Stimulated activated CD4-positive, alpha-beta T cell treated with anti-CD3 and anti-CD28 coated beads, Interleukin-4, amount 100 ng/mL, for 24 hours (primary cell): ENCODE measurements around the gene PIWIL4.
"Not testable (repeated sequence)": the region's sequence is repeated elsewhere in the genome, so short reads cannot be mapped to it uniquely, and the experiment has no call there.

Experiments used
- DNase-seq: peaks from one replicate; pipeline ENCODE4 v3.0.0-alpha.2; 2020

Gene PIWIL4

DNA sequence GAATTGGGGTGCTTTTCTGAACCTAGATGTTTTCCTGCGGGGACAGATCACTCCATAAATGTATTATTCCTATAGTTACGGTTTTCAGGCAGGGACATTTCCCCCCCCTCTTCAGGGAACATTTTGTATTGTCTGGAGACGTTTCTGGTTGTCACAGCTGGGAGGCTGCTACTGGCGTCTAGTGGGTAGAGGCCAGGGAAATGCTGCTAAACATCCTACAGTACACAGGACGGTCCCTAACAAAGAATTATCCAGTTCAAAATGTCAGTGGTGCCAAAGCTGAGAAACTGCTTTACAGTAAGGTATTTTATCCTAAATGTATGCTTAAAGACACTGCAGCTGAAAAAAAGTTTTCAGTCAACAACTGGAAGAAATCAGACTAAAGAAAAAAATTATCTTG, 19.4 kb downstream of the PIWIL4 start:
- DNase-seq = no peak

DNA sequence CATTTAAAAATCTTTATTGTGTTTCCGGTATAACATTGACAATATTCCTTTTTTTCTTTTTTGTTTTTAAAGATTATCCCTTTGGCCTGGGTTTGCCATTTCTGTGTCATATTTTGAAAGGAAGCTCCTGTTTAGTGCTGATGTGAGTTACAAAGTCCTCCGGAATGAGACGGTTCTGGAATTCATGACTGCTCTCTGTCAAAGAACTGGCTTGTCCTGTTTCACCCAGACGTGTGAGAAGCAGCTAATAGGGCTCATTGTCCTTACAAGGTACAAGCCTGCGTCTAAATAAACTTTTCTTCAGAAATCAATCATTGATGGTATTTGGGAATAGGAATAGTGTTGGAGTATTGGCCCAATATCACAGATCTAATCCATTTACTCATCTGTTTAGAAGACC, 19.8 kb downstream of the PIWIL4 start:
- no peak for DNase-seq

DNA sequence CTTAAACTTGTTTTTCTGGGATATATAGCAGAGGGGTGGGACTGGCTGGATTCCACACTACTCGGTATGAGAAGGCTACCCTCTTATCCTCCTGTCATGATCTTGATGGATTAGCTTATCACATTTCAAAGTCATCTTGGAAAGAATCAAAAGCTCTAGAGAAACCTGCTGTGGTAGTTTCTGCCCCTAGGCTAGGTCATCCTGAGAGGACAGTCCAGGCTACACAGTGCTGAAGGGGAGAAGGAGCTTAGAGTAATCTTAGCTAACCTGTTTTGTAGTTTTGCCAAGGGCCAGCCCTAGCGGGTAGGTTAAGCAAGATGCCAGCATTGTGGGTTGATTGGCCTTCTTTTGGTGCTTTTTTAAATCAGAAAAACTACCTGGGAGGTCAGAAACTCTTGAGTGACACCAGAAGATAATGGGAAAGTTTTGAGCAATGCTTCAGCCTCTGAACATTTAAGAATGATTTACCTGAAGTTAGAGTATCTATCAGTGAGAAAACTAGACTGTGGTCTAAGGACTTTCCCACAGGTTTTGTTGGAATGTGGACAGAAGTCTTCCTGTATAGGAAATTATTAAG, 21.3 kb downstream of the PIWIL4 start:
- no peak for DNase-seq

DNA sequence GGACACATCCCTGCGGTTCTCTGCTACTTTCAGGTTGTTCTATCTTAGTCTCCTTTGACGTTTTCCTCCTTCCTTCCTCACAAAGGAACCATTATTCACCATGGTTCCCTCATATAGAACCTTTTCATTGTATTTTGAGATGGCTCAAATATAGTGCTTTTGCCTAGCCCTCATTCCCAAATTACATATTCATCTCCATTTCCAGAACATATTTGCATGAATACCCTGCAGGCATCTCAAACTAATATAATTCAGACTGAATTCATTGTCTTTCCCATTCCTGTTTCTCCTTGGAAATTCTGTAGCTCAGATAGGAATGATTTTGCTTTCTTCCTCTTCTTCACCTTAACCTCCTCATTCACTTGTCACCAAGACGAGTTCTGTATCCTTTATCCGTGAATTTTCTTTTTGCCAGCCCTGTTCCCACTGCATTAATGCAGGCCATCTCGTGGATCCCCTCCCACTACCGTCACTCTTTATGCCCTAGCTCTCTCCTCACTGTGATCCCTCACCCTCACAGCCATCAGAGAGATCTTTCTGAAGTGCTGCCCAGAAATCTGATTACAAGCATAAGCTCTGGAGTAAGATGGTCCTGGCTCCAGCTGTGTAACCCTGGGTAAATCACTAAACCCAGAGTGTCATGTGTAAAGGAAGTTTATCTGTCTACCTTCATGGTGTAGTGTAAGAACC, 23.3 kb downstream of the PIWIL4 start:
- no peak for DNase-seq

DNA sequence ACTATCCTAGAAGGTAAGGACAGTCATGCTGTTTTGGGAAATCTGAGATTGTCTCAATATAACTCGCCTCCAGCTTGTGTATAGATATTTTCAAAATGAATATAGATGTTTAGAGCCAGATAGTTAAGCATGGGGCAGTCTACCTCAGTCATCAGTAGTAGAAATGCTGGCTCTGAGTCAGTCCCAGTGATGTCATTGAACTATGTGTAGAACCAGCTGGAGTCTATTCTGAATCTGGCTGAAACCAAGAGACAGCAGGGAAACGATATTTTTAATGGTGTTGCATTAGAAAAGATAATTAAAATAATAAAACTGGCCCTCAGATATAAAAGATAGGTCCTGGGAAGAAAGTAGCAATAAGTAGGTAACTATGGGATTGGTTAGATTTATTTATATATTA, 25.9 kb downstream of the PIWIL4 start:
- DNase-seq = no peak

DNA sequence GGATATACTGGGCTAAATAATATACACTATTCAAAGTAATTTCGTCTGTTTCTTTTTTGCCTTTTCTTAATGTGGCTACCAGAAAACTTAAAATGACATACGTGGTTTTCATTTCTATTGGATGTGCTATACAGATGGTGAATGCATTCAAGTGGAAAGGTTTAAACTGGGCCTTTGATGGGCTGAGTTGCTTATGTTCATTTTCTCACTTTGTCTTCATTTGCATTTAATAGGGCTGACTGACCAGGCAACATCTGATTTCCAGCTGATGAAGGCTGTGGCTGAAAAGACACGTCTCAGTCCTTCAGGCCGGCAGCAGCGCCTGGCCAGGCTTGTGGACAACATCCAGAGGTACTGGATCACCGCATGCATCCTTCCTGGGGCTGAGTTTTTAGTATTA, 27.9 kb downstream of the PIWIL4 start:
- DNase-seq = no peak

DNA sequence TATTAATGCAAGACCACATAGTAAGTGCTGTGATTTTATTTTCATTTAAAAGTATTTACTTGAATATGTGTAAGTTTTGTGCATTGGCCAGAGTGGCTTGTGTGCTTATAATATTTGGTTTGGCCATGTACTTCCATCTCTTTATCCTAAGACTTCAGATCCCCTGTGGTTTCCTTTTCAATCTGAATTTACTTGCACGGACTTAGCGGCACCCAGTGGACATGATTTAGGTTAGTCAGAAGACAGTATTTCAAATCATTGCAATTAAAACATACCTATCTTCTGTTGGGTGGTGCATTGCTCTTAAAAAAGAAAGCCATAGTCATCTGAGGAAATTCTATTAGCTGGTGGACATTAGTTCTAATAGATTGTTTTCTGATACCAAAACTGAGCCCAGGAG, 30.7 kb downstream of the PIWIL4 start:
- DNase-seq = no peak

DNA sequence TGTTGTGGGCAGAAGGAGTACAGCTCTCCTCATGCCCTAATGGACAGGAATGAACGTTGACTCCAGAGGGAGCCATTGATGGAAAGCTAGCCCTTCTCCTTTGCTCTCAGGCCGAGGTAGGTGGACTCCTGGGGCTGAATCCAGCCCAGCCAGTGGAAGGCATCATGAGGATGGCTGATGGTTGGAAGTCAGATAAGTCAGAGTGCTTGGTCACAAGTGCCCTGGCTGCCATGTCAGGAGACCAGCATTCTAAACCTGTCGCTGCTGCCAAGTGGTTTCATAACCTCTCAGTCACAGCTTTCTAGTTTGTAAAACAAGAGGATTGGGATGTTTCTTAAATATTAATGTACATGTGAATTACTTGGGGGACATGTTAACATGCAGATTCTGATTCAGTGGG, 32.3 kb downstream of the PIWIL4 start:
- DNase-seq = no peak

DNA sequence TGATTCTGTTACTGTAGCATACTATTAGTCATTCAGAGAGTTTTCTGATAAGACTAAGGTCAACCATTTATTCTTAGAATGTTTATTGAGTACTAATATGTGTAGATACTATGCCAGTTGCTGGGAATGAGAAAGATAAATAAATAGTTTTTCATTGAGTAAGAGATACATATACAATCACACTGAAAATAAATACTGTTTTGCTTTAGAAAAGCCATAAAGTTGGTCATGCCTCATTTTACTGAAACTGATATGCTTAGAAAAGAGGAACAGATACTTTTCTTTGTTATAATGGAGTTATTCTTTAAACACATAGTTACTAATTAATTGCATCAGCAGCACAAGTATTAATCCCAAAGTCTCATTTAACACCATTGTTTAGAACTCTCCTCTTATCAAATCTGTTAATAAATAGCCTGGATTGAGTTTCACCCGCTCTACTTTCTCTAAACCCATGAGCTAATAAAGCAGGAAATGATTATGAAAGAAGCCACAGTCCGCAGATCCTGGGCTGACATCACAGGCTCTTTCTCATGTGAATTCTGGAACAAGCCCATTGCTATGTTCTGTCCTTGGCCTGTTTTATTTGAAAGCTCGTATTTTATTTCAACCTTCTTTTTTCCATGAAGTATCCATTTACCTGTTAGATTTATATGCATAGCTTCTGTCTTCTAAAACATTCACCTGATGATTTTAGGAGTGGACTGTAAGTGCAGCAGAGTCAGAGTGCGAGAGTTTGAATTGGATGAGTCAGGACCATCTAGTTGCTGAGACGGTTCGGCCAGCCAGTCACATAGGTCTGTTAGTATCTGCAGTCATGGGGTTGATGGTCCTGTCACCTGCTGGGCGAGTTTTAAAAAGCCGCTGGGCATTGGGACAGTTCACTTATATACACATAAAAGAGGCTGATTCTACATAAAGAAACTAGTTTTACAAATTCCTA, 35.5 kb downstream of the PIWIL4 start:
- peak; percentile 12 for DNase-seq

DNA sequence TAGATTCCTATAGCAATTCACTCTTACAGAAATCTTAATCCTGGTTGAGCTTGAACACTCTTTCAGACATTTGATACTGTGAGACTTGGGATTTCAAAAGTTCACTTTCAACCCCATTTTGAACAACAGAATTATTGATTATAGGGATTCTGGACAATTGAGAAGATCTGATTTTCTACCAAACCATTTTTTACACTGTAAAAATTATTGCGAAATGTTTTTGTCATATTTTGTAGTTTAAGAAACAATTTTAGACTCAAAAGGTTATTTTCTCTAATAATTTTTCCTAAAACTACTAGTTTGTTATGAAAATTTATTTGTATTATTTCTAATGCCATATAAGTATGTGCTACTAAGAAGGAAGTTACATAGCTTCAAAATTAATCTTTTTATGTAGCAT, 36.4 kb downstream of the PIWIL4 start:
- no peak for DNase-seq

DNA sequence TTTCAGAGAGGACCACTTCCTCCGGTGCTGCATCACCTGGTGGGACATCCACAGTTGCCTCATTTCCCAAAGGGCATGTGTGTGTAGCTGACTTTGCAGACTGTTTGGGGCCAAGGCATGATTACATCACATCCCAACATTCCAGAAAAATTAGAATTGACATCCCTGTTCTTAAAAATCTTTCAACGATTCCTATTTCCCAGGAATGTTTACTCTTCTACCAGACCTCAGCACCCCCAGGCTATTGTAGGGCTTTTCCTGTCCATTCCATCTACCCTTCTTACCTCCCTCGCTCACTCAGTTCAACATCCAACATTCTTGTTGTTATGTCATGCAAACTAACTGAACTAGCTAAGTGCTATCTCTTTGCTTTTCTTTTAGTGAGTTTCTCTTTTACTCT, 37.3 kb downstream of the PIWIL4 start:
- DNase-seq = no peak

DNA sequence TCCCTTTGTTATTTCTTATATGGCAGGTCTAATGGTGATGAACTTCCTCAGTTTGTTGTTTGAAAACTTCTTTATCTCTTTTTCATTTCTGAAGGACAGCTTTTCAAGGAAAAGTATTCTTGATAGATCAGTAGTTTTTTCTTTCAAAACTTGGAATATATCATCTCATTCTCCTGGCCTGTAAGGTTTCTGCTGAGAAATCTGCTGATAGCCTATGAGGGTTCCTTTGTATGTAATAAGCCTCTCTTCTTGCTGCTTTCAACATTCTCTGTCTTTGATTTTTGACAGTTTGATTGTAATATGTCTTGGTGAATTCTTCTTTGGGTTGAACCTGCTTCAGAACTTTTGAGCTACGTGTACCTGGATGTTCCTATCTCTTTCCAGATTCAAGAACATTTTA, 46.0 kb downstream of the PIWIL4 start:
- DNase-seq = no peak

DNA sequence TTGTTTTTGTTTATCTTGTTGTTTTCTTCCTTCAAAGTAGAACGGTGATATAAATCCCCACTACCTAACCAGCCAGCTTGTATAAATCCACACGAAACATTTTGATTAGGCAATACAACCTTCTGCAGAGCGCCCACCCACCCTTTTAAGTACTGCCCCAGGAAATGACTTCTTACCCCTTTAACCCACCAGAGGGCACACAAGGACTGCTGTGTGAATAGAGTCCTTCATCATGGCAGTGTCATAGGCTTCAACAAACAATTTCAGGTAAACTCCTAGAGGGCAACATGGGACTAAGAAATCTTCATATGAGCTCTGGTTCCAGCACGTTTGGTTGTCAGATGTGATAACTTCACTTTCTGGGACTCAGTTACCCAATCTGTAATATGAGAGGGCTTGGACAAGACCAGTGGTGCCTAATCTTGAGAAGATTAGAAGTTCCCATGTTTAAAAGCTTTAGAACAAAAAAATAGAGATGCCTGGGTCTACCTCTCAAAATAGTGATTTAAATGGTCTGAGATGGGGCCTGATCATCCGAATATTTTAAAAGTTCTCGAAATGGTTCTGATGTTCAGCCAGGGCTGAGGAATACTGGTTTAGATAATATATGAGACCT, 56.1 kb downstream of the PIWIL4 start:
- DNase-seq = peak; percentile 33

DNA sequence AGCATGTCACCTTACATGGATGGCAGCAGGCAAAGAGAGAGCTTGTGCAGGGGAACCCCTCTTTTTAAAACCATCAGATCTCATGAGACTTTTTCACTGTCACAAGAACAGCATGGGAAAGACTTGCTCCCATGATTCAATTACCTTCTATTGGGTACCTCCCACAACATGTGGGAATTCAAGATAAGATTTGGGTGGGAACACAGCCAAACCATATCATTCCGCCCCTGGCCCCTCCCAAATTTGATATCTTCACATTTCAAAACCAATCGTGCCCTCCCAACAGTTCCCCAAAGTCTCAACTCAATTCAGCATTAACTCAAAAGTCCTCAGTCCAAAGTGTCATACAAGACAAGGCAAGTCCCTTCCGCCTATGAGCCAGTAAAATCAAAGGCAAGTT, 58.3 kb downstream of the PIWIL4 start:
- DNase-seq = not testable (repeated sequence)

DNA sequence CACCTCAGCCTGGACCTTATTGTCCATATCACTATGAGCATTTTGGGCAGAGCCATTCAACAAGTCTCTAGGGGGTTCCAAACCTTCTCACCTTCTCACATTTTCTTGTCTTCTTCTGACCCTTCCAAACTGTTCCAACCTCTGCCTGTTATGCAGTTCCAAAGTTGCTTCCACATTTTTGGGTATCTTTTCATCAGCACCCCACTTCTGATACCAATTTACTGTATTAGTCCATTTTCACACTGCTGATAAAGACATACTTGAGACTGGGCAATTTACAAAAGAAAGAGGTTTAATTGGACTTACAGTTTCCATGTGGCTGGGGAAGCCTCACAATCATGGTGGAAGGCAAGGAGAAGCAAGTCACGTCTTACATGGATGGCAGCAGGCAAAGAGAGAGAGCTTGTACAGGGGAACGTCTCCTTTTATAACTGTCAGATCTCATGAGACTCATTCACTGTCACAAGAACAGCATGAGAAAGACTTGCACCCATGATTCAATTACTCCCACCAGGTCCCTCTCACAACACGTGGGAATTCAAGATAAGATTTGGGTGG, 59.9 kb downstream of the PIWIL4 start:
- not testable (repeated sequence) for DNase-seq

DNA sequence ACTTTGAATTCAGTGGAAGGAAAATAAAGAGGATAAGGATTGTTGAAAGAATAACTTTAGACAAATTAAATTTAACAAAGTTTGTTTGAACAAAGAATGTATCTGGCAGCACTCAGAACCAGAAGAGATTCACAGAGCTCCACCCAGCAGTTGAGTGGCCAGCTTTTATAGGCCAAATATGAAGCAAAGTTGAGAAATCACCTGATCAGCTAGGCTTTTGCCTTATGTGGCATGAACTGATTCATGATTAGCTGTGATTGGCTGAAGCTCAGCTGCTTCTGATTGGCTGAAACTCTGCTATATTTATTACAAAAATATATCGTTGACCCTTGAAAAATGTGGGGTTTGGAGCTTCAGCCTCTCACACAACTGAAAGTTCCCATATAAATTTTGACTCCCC, 62.6 kb downstream of the PIWIL4 start:
- no peak for DNase-seq

DNA sequence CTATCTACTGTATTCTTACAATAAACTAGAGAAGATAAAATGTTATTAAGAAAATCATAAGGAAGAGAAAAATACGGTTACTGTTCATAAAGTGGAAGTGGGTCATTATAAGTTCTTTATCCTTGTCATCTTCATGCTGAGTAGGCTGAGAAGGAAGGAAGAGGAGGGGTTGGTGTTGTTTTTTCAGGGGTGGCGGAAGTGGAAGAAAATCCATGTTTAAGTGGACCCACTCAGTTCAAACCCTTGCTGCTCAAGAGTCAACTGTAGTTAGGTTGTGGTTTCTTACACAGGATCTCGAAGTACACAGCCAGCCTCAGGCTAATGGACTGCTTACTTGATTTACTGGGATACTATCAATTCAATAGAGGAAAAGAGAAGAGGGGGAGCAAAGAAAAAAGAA, 63.1 kb downstream of the PIWIL4 start:
- no peak for DNase-seq

DNA sequence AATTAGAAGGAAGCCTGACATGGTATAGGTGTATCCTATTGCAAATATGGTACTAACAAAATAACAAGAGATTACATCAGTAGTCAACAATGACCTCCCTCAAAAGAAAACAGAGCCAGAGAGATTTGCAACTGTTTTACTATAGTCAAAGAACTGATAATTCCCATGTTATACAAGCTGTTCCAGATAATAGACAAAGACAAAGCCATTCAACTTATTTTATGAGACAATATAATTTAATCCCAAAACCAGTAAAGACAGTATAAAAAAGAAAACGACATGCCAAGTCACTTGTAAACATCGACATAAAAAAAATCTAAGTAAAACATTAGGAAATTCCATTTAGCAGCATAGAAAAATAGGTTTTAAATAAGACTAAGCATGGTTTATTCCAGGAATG, 65.2 kb downstream of the PIWIL4 start:
- no peak for DNase-seq

DNA sequence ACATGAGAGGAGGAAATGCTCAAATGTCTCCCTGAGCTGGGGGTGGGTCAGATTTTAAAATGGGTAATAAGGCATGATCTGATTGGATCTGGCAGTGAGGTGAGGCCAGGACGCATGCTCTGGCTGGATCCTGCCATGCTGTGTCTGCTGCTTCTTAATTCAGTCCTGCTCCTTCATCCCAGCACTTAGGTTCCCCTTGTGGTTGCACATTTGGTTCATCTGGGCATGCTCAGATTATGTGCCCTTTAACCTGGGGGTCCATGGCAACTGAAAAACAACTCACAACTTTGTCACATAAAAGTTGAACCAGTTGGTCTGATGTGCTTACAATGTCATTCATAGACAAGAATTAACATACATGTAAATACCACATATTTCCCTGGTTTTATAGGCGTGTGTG, 67.9 kb downstream of the PIWIL4 start:
- no peak for DNase-seq

DNA sequence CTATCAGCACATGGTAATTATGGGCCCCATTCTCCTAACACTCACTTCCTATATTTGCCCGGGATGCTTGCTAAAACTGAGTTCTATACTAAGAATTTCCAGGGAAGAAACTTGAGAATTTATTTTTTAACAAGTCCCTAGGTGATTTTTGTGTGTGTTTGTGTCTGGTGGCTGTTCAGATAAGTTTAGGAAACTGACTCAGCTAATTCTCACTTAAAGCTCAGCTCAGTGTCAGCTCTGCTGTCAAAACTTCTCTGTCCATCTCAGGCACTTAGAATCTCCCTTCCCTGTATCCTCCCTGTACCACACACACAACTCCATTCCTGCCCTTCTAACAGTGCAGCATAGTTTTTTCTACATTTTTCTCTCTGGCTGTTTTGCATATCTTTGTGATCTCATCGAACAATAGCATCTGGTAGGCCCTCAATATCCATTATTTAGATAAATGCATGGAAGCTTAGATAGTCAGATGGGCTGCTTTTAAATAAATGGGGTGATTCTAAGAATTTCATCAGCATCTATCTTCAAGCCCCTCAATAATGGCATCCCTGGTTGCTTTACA, 69.3 kb downstream of the PIWIL4 start:
- DNase-seq = no peak

DNA sequence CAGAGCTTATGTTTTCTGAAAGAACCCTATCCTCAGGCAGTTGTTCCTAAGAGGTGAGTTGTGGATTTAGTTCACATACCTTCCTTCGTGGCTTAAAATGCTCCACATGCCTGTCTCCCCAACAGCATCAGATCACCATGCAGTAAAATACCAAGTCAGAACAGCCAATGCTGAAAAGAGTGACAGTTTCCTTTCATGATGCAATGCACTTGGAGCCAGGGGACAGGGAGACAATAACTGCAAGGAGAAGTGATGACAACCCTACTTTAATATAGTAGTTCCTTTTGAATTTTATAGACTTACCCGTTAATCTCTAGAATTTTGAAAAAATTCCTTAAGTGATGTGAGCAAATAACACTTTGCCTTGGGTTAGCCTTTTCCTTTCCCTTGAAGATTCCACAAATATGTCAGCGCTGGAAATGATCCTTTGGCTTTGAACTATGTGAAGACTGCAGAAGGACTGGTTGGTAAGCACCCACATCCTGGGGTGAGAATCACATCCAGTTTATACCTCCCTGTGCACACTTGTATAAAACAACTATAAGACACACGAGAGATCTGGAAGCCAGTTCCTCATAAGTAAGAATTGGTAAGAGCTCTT, 71.2 kb downstream of the PIWIL4 start:
- no peak for DNase-seq

DNA sequence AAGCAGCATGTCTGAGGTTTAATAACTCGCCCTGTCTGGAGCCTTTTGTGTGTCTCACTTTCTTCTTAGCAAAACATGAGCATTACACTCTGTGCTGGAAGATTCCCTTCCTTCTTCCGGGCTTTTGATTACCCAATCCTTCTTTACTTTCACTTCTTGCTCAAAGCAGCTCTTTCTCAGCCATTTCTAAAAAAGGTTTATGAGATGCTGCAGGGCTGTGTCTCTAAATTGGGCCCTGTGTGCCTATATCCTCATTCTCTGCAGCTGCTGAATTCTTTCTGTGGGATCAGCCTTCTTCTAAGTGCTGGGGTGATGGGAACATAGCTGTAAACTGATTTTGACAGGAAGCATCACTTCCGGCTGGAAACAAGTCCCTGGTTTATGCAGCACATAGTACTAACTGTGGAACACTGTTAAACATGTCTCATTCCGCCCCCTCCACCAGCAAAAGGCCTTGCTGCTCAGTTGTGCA, 71.8 kb downstream of the PIWIL4 start:
- DNase-seq = no peak
